Measurements from ENCODE around the gene CCDC91.

Gene CCDC91

GRCh38 chr12:28582672-28583376 is 392.6 kb downstream of the CCDC91 start:
- DNase-seq (ENCODE audit: low read depth in 2 of 2): no peak

DNA sequence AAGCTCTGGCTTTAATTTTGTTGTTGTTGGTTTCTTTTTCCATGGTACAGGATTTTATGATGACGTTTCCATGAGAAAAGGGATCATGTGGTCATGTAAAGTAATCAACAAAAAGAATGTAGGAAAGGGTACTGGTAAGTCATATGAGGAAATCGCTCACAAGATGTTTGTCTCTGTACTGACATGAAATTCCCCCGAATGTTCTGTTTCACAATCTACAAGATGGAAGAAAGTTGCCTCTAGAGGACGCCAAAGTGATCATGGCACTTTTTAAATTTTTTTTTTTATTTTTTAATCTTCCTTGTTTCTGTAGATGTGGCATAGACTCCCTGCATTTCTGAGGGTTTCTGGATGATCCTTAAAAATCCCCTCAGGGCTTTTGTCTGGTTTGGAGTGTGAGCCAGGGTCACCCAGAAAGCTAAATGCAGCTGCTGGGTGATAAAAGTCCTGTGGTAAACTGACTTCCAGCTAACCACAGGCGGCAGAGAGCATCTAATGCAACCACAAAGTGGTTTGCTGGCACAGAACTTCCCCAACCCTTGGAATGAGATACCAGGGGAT is 393.5 kb downstream of the CCDC91 start:
- DNase-seq (ENCODE audit: low read depth in 2 of 2): no peak

DNA sequence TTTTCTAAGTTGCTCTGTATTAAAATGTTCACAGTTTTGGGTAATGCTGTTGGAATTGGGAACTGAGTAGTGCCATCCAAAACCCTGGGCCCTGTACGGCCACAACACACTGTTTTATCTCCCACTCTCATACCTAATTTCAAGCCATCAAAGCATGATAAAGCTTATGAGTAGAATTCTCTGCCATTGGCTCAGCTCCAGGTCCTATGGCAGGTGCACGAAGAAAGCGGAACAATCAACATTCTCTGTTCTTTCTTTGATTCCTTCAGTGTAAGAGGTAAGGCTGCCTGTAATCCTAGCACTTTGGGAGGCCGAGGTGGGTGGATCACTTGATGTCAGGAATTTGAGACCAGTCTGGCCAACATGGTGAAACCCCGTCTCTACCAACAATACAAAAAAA is 394.9 kb downstream of the CCDC91 start:
- no peak for DNase-seq (ENCODE audit: low read depth in 2 of 2)

DNA sequence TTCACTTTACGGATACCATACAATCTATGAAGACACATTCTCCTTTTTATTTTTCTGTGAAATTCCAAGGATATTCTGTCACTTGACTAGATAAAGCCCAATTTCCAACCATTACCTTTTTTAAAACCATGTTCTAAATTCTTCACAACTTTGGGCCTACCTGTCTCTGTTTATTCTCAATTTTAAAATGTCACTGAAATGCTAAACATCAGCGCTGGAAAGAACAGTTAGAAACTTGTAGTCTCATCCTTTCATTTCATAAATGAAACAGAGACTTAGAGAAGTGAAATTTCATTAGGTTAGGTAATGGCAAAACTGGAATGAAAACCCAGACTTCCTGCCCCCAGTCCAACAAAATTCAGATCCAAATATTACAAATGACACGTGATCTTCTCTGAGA is 396.2 kb downstream of the CCDC91 start:
- DNase-seq (ENCODE audit: low read depth in 2 of 2): no peak

GRCh38 chr12:28591831-28592230 is 401.6 kb downstream of the CCDC91 start:
- no peak for DNase-seq (ENCODE audit: low read depth in 2 of 2)
